ENCODE results near the gene NOS1.
A peak's percentile ranks its signal among the peaks of the same experiment; 100 is the strongest.
"Not testable (repeated sequence)": the region's sequence is repeated elsewhere in the genome, so short reads cannot be mapped to it uniquely, and the experiment has no call there.

The NOS1 gene

GRCh38 chr12:117262749-117263148, 98.7 kb downstream of the NOS1 start:
- no peak for DNase-seq (ENCODE audit: low spot score)

GRCh38 chr12:117261247-117261646, 100.2 kb downstream of the NOS1 start:
- DNase-seq (ENCODE audit: low spot score) = peak; percentile 96

- DNase-seq (ENCODE audit: low spot score) = no peak
Observed at GRCh38 chr12:117255386-117255785, 106.0 kb downstream of the NOS1 start.

GRCh38 chr12:117243488-117243887, 117.9 kb downstream of the NOS1 start:
- DNase-seq (ENCODE audit: low spot score) = no peak

GRCh38 chr12:117241697-117242096, 119.7 kb downstream of the NOS1 start:
- DNase-seq (ENCODE audit: low spot score) = no peak

GRCh38 chr12:117240081-117240755, 121.2 kb downstream of the NOS1 start:
- DNase-seq (ENCODE audit: low spot score) = no peak

GRCh38 chr12:117236456-117237001, 124.9 kb downstream of the NOS1 start:
- peak; percentile 72 for DNase-seq (ENCODE audit: low spot score)

GRCh38 chr12:117235261-117235660, 126.2 kb downstream of the NOS1 start:
- DNase-seq (ENCODE audit: low spot score) = no peak

GRCh38 chr12:117234441-117234840, 127.0 kb downstream of the NOS1 start:
- no peak for DNase-seq (ENCODE audit: low spot score)

GRCh38 chr12:117231750-117232149, 129.7 kb downstream of the NOS1 start:
- no peak for DNase-seq (ENCODE audit: low spot score)

- peak; percentile 10 for DNase-seq (ENCODE audit: low spot score)
Observed at GRCh38 chr12:117228239-117228638, 133.2 kb downstream of the NOS1 start.

- no peak for DNase-seq (ENCODE audit: low spot score)
Observed at GRCh38 chr12:117227000-117227653, 134.3 kb downstream of the NOS1 start.

GRCh38 chr12:117226505-117226904, 134.9 kb downstream of the NOS1 start:
- no peak for DNase-seq (ENCODE audit: low spot score)

GRCh38 chr12:117225179-117225578, 136.2 kb downstream of the NOS1 start:
- no peak for DNase-seq (ENCODE audit: low spot score)

GRCh38 chr12:117220947-117221346, 140.5 kb downstream of the NOS1 start:
- DNase-seq (ENCODE audit: low spot score) = not testable (repeated sequence)

- no peak for DNase-seq (ENCODE audit: low spot score)
Observed at GRCh38 chr12:117218149-117218548, 143.3 kb downstream of the NOS1 start.

- no peak for DNase-seq (ENCODE audit: low spot score)
Observed at GRCh38 chr12:117216686-117217085, 144.7 kb downstream of the NOS1 start.

GRCh38 chr12:117214797-117215196, 146.6 kb downstream of the NOS1 start:
- DNase-seq (ENCODE audit: low spot score) = no peak

- DNase-seq (ENCODE audit: low spot score) = no peak
Observed at GRCh38 chr12:117213295-117213808, 148.1 kb downstream of the NOS1 start.

GRCh38 chr12:117212563-117213190, 148.7 kb downstream of the NOS1 start:
- DNase-seq (ENCODE audit: low spot score) = peak; percentile 74

GRCh38 chr12:117210266-117210918, 151.0 kb downstream of the NOS1 start:
- no peak for DNase-seq (ENCODE audit: low spot score)

GRCh38 chr12:117209626-117210025, 151.8 kb downstream of the NOS1 start:
- DNase-seq (ENCODE audit: low spot score) = no peak

All from kidney tubule cell (primary cell).